Transverse colon (tissue), 4 donors: Measurements from ENCODE around the gene PSMA5. TPM values are rescaled to one million over a fixed set of nuclear protein-coding genes. Genes with fewer than 3 reads are reported as not detected.

Source experiments
- DNase-seq: peaks from one replicate; pipeline ENCODE4 v3.0.0-alpha.2; 2019
- H3K27ac ChIP-seq, 4 donors: fragments of 200-600 bp; sonication (generic); 2 replicates each; pipeline ENCODE4 v1.5.1; 2016 to 2018; ENCODE audit warnings: inconsistent platforms in 4 of 4
- H3K27me3 ChIP-seq: fragments of 200-600 bp; sonication (generic); 2 replicates; pipeline ENCODE4 v1.5.1; 2017; ENCODE audit warnings: inconsistent platforms
- H3K36me3 ChIP-seq, 4 donors: fragments of 200-600 bp; sonication (generic); 2 replicates each; pipeline ENCODE4 v1.5.1; 2017 to 2019; ENCODE audit warnings: inconsistent platforms in 4 of 4
- H3K4me1 ChIP-seq, 4 donors: fragments of 200-600 bp; sonication (generic); 2 replicates each; pipeline ENCODE4 v1.5.1; 2017 to 2020; ENCODE audit warnings: inconsistent platforms in 4 of 4
- H3K4me3 ChIP-seq, 4 donors: fragments of 200-600 bp; sonication (generic); 1 replicate in 1 of 4; 2 replicates in 3 of 4; pipeline versions ENCODE4 v1.5.1 to v1.6.1; 2017 to 2019; ENCODE audit warnings: inconsistent platforms in 4 of 4
- H3K9me3 ChIP-seq, 2 donors: fragments of 200-600 bp; sonication (generic); 2 replicates each; pipeline ENCODE4 v1.5.1; 2017 to 2019; ENCODE audit warnings: inconsistent platforms in 2 of 2
- EP300 ChIP-seq: sonication (generic); formaldehyde crosslinking; IDR thresholded peaks from one replicate; pipeline ENCODE4 v1.6.1; 2017; ENCODE audit warnings: antibody characterized with exemption, low read depth
- POLR2A ChIP-seq: fragments of 450-650 bp; IDR thresholded peaks from one replicate; pipeline ENCODE4 v1.6.1; 2016; ENCODE audit warnings: antibody characterized with exemption, mild to moderate bottlenecking, moderate library complexity
- POLR2AphosphoS5 ChIP-seq, 3 donors: sonication (generic); formaldehyde crosslinking; IDR thresholded peaks; one replicate each; pipeline ENCODE4 v1.6.1; 2016; ENCODE audit warnings: antibody characterized with exemption in 3 of 3
- WGBS, 2 donors: methylation state at CpG; one replicate each; pipeline ENCODE4 v1.1.5; 2018; ENCODE audit warnings: low coverage in 1 of 2; 5-methylcytosine and 5-hydroxymethylcytosine counted together
- in situ Hi-C, 4 donors: fragments of 200-750 bp; cut with MboI; loops; one replicate each; pipeline versions ENCODE4 v1.15.0 to v1.15.1; 2017; ENCODE audit warnings: low sequenced_read_pairs in 3 of 4, low pct_ligation_motif_present in 1 of 4, low pct_unique_long_range_greater_than_20kb in 1 of 4
- intact Hi-C: fragments of 100-400 bp; cut with DNase I; formaldehyde crosslinking; loops from one replicate; pipeline ENCODE4 v1.15.1; 2023; ENCODE audit warnings: low total_unique reads
- total RNA-seq, 4 donors: library from RNA; depleted of rRNA; stranded (reverse); fragments of >200 nt; gene quantifications; one replicate each; pipeline ENCODE4 v1.1.0, GENCODE V29; 2016
- TF ChIP-seq, protein P1 (sequence below), 5 experiments: fragments of 200-600 bp in 3 of 5; fragments of 450-650 bp in 2 of 5; sonication (generic) in 3 of 5; IDR thresholded peaks; 1 replicate in 2 of 5; 2 replicates in 3 of 5; pipeline ENCODE4 v1.5.1; 2016 to 2017; ENCODE audit warnings: antibody characterized with exemption in 5 of 5, inconsistent platforms in 3 of 5, mild to moderate bottlenecking in 2 of 5, moderate library complexity in 1 of 5

The PSMA5 gene
- total RNA-seq, 4 donors from 2014 or later = 28.4 to 41.8 (median 33.3) TPM

DNA sequence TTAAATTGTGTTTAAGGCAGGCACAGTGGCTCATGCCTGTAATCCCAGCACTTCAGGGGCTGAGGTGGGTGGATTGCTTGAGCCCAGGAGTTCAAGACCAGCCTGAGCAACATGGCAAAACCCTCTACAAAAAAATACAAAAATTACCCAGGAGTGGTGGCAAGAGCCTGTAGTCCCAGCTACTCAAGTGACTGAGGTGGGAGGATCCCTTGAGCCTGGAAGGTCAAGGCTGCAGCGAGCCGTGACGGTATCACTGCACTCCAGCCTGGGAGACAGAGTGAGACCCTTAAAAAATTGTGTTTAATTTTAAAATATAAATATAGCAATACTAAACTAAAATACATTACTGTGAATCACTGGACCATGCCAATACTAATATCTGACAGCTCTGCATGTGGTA lies 71.3 kb downstream of the PSMA5 start:
- intact Hi-C loops = loop anchor here (10.0 kb wide), 1 partner anchor 50 kb away; no protein-coding TSS in a partner anchor

GRCh38 chr1:109351457-109351856 lies 74.8 kb downstream of the PSMA5 start:
- intact Hi-C loops (loop anchor here (10.0 kb wide), 1 partner anchor 53 kb away; no protein-coding TSS in a partner anchor), in situ Hi-C loops (no loop called here)
- Histone ChIP-seq H3K27me3 (no peaks in the 10 kb centered on the region), H3K4me1 (peaks cover 0 to 25% (median 8%) of the 10 kb centered on the region in 4 donors), H3K36me3 (peaks cover 0 to 21% (median 7%) of the 10 kb centered on the region in 4 donors), H3K9me3 (no peaks in the 10 kb centered on the region), H3K27ac (peak overlapping the region; percentile 49 to 68 (median 59)), H3K4me3 (no peak overlapping the region)
- WGBS, 2 donors = 69 to 71% methylated on average over 4 to 5 of the region's 5 CpGs
- TF ChIP-seq POLR2A (no peak), POLR2AphosphoS5 (IDR thresholded peaks at IDR 0.05) (peak in 1 of 3 donors; percentile 59)
- DNase-seq = peak; percentile 57

More for the DNA sequence above, 71.3 kb downstream of the PSMA5 start:
- 97 to 100% methylated on average over 3 of the region's 3 CpGs for WGBS, 2 donors
- H3K4me3 ChIP-seq = no peak overlapping the region
- no peak overlapping the region for H3K27ac ChIP-seq
- no peaks in the 10 kb centered on the region for H3K27me3 ChIP-seq
- no peak for TF ChIP-seq EP300
- TF ChIP-seq POLR2AphosphoS5 (IDR thresholded peaks at IDR 0.05) = no peak
- TF ChIP-seq POLR2A = no peak
- TF ChIP-seq, protein P1, sequence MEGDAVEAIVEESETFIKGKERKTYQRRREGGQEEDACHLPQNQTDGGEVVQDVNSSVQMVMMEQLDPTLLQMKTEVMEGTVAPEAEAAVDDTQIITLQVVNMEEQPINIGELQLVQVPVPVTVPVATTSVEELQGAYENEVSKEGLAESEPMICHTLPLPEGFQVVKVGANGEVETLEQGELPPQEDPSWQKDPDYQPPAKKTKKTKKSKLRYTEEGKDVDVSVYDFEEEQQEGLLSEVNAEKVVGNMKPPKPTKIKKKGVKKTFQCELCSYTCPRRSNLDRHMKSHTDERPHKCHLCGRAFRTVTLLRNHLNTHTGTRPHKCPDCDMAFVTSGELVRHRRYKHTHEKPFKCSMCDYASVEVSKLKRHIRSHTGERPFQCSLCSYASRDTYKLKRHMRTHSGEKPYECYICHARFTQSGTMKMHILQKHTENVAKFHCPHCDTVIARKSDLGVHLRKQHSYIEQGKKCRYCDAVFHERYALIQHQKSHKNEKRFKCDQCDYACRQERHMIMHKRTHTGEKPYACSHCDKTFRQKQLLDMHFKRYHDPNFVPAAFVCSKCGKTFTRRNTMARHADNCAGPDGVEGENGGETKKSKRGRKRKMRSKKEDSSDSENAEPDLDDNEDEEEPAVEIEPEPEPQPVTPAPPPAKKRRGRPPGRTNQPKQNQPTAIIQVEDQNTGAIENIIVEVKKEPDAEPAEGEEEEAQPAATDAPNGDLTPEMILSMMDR (IDR thresholded peaks at IDR 0.05) = no peak
- H3K36me3 ChIP-seq = peaks cover 0 to 9% (median 2%) of the 10 kb centered on the region in 4 donors
- in situ Hi-C loops = no loop called here
- H3K4me1 ChIP-seq = peaks cover 0 to 33% (median 13%) of the 10 kb centered on the region in 4 donors
- no peaks in the 10 kb centered on the region for H3K9me3 ChIP-seq
- no peak for DNase-seq

- no peak for DNase-seq
- H3K4me3 ChIP-seq = no peak overlapping the region
- TF ChIP-seq POLR2A (no peak), POLR2AphosphoS5 (IDR thresholded peaks at IDR 0.05) (no peak), EP300 (no peak)
- TF ChIP-seq, protein P1 (IDR thresholded peaks at IDR 0.05) = no peak
- peaks cover 0 to 25% (median 8%) of the 10 kb centered on the region in 4 donors for H3K4me1 ChIP-seq
- H3K9me3 ChIP-seq = no peaks in the 10 kb centered on the region
- H3K27me3 ChIP-seq = no peaks in the 10 kb centered on the region
- intact Hi-C loops (loop anchor here (10.0 kb wide), 1 partner anchor 54 kb away; no protein-coding TSS in a partner anchor), in situ Hi-C loops (no loop called here)
- WGBS, 2 donors = 29 to 43% methylated on average over 1 of the region's 1 CpG
- peak overlapping the region; percentile 43 to 64 (median 52) for H3K27ac ChIP-seq
- peaks cover 0 to 21% (median 10%) of the 10 kb centered on the region in 4 donors for H3K36me3 ChIP-seq
Measured at GRCh38 chr1:109350655-109351054, 75.6 kb downstream of the PSMA5 start.

- Histone ChIP-seq H3K4me1 (peaks cover 0 to 25% (median 8%) of the 10 kb centered on the region in 4 donors), H3K27me3 (no peaks in the 10 kb centered on the region), H3K4me3 (no peak overlapping the region), H3K36me3 (peaks cover 0 to 25% (median 12%) of the 10 kb centered on the region in 4 donors), H3K9me3 (no peaks in the 10 kb centered on the region), H3K27ac (peak overlapping the region in 1 of 4 donors; percentile 43)
- TF ChIP-seq POLR2AphosphoS5 (IDR thresholded peaks at IDR 0.05) = no peak
- TF ChIP-seq, protein P1 (IDR thresholded peaks at IDR 0.05) = no peak
- TF ChIP-seq EP300 = no peak
- no peak for TF ChIP-seq POLR2A
- no peak for DNase-seq
- WGBS, 2 donors = 94 to 100% methylated on average over 3 to 4 of the region's 4 CpGs
- intact Hi-C loops (loop anchor here (10.0 kb wide), 1 partner anchor 55 kb away; no protein-coding TSS in a partner anchor), in situ Hi-C loops (no loop called here)
Measured at GRCh38 chr1:109350182-109350581, 76.1 kb downstream of the PSMA5 start.

Other genes starting within 250 kb of the PSMA5 start
- gene SARS1, start 212.5 kb downstream of the PSMA5 start, total RNA-seq = 100 to 1,000 TPM in 3 of 4 donors, 10 to 100 TPM in 1; 79.4 to 150 (median 125) TPM
- 1 to 10 TPM; 1.8 to 3.7 (median 3.2) TPM for gene CELSR2, start 176.9 kb downstream of the PSMA5 start, total RNA-seq
- 10 to 100 TPM in 1 of 4 donors, 1 to 10 TPM in 3; 1.9 to 18.0 (median 4.4) TPM for gene PSRC1, start 143.3 kb downstream of the PSMA5 start, total RNA-seq
- not detected for gene MYBPHL, start 119.4 kb downstream of the PSMA5 start, total RNA-seq
- gene SORT1, start 28.5 kb downstream of the PSMA5 start, total RNA-seq = 10 to 100 TPM; 53.5 to 79.3 (median 66.2) TPM
- gene SYPL2, start 40.1 kb upstream of the PSMA5 start, total RNA-seq = 1 to 10 TPM in 1 of 4 donors, under 1 TPM in 3; 0.40 to 4.1 (median 0.44) TPM
- 10 to 100 TPM in 1 of 4 donors, 1 to 10 TPM in 3; 2.7 to 12.3 (median 6.2) TPM for gene ATXN7L2, start 57.5 kb upstream of the PSMA5 start, total RNA-seq
- 10 to 100 TPM; 10.5 to 37.4 (median 17.3) TPM for gene CYB561D1, start 67.6 kb upstream of the PSMA5 start, total RNA-seq
- gene AMIGO1, start 83.3 kb upstream of the PSMA5 start, total RNA-seq = 1 to 10 TPM in 2 of 4 donors, under 1 TPM in 2; 0.60 to 8.1 (median 3.5) TPM
- gene GPR61, start 113.4 kb upstream of the PSMA5 start, total RNA-seq = not detected
- 1 to 10 TPM; 2.2 to 7.5 (median 5.1) TPM for gene GNAI3, start 122.2 kb upstream of the PSMA5 start, total RNA-seq
- gene GNAT2, start 193.2 kb upstream of the PSMA5 start, total RNA-seq = not detected
- gene AMPD2, start 193.4 kb upstream of the PSMA5 start, total RNA-seq = 10 to 100 TPM; 21.3 to 59.7 (median 39.0) TPM
- 100 to 1,000 TPM in 2 of 4 donors, 10 to 100 TPM in 2; 64.9 to 104 (median 94.8) TPM for gene GSTM4, start 229.7 kb upstream of the PSMA5 start, total RNA-seq
- gene GSTM2, start 241.6 kb upstream of the PSMA5 start, total RNA-seq = 10 to 100 TPM; 27.0 to 87.5 (median 57.2) TPM